Measurements from ENCODE around the gene CARD19.

DNA sequence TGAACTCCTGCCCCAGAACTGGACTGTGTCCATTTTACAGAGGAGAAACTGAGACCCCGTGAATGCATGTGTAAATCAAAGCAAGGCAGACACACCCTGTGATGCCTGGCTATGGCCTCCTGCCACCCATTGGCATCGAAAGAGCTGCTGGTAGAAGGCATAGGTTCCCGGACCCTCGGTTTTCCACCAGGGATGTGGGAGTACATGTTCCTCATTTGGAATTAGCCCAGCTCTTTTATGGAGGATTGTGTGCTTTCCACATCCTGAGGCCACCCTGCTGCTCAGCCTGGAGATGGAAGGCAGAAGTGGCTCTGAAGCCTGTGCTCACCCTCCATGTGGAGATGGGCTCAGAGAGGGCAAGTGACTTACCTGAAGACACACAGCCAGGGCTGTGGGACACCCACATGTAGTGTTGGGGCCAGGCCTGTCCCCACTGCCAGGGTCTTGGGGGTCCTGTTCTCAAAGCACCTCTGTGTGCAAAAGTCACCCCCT, 34.7 kb upstream of the CARD19 start:
- TF ChIP-seq, protein P1, sequence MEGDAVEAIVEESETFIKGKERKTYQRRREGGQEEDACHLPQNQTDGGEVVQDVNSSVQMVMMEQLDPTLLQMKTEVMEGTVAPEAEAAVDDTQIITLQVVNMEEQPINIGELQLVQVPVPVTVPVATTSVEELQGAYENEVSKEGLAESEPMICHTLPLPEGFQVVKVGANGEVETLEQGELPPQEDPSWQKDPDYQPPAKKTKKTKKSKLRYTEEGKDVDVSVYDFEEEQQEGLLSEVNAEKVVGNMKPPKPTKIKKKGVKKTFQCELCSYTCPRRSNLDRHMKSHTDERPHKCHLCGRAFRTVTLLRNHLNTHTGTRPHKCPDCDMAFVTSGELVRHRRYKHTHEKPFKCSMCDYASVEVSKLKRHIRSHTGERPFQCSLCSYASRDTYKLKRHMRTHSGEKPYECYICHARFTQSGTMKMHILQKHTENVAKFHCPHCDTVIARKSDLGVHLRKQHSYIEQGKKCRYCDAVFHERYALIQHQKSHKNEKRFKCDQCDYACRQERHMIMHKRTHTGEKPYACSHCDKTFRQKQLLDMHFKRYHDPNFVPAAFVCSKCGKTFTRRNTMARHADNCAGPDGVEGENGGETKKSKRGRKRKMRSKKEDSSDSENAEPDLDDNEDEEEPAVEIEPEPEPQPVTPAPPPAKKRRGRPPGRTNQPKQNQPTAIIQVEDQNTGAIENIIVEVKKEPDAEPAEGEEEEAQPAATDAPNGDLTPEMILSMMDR (optimal IDR thresholded peaks at IDR 0.05 in 1 of 3, IDR thresholded peaks at IDR 0.05 in 1 of 3, conservative IDR thresholded peaks at IDR 0.05 in 1 of 3; ENCODE audit: extremely low read depth in 1 of 3, insufficient read depth in 2 of 3, low read length in 3 of 3), result no peak
- no peak for TF ChIP-seq EZH2 (IDR thresholded peaks at IDR 0.05; ENCODE audit: low read length)
